HG02973 (cell line): ENCODE measurements around the gene MYEOV.

ENCODE experiments used
- ATAC-seq: cut with Tn5 transposase; IDR thresholded peaks from one replicate; pipeline ENCODE4 v1.9.1; 2021; ENCODE audit warnings: moderate library complexity; ENCODE audit not compliant: unreplicated experiment

The MYEOV gene

GRCh38 chr11:69314555-69314954, 20.6 kb downstream of the MYEOV start:
- no peak for ATAC-seq

DNA sequence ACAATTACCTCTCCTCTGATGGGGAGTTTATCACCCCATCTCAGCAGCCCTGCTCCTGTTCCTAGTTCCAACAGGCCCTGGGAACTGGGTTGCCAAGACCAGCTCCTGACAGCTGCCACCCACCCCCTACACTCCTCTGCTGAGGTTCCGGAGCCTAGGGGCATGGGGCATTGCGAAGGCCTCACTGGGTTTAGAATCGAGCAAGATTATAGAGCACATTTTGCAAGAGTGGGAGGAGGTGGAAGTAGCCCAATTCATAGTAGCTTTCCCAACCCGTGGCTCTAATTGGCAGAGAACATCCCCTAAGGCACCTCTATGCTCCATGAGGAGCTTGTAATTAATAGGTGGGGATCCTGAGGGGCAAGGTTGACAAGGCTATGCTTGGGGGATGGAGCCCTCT, 23.0 kb downstream of the MYEOV start:
- no peak for ATAC-seq

DNA sequence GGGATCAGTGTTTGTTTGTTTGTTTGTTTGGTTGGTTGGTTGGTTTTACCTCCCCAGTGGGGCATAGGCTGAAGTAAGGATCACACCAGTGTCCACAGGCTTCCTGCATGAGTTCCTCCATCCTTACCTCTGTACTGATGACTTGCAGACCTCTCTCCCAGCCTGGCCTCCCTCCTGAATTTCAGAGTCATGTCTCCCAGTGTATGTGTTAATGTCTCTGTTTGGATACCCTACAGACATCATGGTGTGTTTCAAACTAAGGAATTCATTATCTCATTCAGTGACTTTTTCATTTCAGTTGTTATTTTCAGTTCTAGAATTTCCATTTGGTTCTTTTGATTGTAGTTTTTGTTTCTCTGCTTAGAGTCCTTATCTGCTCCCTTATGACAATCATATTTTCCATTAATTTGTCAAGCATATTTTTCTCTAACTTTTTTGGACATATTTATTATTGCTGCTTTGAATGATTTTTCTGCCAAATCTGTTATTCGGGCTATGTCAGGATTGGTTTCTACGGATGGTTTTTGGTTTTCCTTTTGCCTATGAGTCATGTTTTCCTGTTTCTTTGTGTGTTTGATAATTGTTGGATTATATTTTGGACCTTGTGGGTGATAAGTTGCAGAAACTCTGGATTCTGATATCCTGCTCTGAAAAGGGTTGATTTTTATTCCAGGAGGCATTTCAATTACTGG, 23.6 kb downstream of the MYEOV start:
- no peak for ATAC-seq

DNA sequence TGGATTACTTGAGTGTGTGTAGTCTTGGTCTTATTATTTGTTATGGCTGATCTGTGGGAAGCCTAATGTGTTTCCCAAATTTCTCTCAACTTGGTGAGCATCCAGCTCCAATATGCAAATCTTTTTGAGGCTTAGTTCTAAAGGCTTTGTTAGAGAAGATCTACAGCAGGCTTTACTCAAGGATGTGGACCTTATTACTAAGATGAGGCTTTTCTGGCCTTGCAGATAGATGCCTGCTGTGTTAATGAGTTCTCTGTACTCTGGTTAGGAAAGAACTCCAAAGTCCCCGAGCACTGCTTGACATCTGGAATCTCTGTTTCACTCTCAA, 24.1 kb downstream of the MYEOV start:
- ATAC-seq: no peak

DNA sequence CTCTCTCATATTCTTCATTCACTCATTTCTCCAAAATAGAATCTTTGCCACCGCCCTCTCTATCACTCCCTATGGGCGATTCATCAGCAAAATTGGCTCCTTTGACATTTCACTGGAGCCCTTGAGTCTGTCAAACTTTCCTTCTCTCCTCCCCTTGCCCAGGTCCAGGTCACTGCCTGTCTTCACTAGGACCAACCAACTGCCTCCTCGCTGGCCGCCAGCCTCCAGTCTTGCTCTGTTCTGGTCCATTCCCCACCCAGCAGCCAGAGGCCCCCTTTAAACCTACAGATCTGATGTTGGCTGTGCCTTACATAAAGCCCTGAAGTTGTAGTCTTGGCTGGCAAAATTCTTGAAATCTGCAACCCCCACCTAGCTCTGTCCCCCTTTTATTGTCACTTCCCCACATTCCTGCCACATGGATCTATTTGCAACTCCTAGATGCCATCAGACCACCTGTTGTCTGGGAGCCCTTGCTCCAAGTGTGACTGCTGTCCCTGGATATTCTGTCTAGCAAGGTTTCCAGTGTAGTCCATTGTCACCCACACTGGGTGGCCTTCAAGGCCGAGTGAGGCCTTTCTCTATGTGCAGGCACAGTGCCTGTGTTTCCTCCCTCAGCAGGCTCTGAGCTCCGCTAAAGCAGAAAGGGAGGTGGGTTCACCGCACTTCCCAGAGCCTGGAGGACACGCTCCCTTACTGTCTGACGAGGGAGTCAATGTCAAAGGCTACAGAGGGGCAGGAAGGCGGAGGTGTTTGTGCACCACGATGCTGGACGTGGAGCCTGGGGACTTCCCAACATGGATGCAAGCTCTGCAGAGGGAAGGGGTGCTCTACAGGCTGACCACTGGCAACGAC, 25.5 kb downstream of the MYEOV start:
- no peak for ATAC-seq

DNA sequence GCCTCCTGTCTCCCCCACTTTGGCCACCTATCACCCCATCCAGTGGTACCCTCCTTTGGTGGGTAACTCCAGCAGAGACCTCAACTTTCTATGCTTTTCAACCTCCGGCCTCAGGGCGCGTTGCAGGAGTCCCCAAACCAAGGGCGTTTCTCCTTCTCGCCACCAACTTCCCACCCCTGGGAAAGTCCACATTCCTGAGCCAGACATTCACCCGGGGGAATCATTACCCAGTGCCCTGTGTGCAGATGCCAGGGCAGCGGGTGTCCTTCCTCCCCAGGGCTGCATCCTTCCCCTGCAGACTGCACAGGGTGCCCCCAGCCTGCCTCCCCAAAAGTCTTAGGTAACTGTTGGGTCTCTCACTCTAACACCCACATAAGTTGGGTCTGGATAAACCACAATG, 26.4 kb downstream of the MYEOV start:
- no peak for ATAC-seq

- no peak for ATAC-seq
Observed at GRCh38 chr11:69320756-69321741, 27.1 kb downstream of the MYEOV start.

DNA sequence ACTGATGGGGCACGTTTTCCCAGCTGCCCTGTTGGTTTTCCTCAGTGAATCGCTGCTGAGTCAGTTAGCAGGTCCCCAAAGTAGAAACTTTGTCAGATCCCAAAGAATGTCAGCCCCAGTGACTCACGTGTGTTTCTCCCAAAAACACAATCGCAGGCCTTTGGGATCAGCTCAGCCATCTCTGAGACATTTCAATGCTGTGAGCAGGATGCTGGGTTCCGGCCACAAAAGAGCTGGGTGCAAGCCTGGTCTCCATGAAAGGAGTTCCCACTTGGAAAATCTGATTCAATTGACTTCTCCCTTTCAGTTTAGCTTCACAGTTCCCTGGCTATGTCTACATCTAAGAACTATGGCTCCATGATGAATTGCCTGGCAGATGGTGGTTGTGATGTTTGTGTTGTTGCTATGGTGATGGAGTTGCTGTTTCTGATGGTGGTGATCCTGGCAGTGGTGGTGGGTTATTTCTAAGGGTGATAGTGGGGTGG, 28.0 kb downstream of the MYEOV start:
- ATAC-seq: no peak

DNA sequence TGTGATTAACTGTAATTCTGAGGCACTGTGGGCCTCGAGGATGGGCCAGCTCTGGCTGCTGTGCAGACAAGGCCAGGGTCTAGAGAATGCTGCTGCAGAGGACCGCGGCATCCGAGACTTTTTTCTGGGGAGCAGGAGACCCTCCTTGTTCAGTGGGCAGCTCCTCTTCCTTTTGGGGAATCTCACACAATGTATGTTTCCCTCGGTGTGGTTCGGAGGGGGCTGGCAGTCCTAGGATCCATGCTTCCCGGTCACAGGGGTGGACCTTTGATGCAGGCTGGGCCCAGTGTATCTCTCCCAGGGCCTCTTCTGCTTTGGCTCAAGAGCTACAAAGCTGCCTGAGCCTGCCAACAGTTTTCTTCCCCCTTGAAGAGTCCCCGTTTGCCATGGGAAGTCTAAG, 31.5 kb downstream of the MYEOV start:
- ATAC-seq: no peak

- ATAC-seq: no peak
Observed at GRCh38 chr11:69326622-69327219, 32.8 kb downstream of the MYEOV start.

DNA sequence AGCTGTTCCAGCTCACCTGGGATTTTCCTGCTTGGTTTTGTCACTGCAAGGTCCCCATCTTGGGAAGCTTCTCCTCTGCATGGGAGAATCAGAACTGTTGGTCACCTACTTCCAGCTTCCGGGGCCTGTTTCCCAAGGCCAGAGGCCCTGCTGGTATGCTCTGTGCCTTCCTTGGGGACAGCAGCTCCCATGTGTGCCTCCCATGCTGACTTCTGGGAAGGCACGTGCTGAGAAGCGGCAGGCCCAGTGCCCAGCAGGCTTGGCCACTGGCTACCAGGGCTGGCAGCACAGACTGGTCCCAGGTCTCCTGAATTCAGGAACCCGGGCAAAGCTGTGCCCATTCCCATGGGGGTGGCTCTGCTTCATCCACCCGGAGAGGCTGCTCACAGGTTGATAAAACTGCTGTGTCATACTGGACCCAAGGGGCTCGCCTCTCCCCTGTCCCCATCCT, 33.8 kb downstream of the MYEOV start:
- ATAC-seq: no peak

GRCh38 chr11:69328231-69328630, 34.3 kb downstream of the MYEOV start:
- ATAC-seq: no peak

- no peak for ATAC-seq
Observed at GRCh38 chr11:69329581-69329980, 35.6 kb downstream of the MYEOV start.

- no peak for ATAC-seq
Observed at GRCh38 chr11:69330330-69330729, 36.4 kb downstream of the MYEOV start.

GRCh38 chr11:69333149-69333710, 39.3 kb downstream of the MYEOV start:
- ATAC-seq: no peak

DNA sequence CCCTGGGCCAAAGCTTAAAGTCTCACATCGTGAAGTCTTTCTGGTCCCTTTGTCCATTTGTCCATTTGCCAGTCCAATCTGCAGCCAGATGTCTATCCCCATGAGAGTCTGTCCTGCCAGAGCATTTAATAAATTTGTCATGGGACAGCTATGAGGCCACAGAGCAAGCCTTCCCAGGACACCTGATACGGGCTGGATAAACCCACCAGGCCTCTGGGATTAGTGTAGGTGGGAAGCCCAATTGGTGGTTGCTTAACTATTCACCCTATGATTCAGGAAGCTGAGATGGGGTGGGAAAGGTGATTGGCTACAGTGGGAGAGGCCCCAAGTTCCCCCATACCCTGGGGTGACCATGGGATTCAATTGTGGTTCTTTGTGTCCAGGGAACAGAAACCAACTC, 39.9 kb downstream of the MYEOV start:
- no peak for ATAC-seq

DNA sequence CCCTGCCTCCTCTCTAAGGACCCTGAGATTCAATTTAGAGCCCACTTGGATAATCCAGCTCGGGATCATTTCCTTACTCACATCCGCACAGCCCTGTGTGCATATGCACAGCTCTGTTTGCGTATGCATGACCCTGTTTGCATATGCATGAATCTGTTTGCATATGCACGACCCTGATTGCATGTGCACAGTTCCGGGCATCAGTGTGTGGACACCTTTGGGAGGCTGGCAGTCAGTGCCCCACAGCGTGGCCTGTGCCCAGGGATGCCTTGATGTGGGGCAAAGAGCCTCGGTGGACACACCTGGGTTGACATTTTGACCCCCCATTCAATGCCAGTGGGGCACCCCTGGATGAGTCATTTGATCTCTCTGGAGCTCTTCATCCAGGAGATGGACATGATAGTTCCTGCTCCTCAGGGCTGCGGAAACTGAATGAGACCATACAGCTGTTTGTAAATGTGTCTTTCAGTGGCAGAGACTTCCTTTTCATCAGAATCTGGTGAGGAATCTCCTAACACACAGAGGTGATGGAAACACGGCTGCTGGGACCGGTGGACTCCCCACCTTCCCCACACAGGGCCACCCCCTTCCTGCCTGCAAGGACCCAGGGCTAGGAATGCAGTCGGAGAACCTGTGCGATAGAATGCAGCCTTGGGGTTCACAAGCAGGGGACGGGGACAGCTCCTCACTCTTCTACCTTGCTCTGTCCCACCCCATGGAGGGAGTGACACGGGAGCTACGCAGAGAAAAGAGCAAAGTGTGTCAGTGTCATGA, 41.2 kb downstream of the MYEOV start:
- no peak for ATAC-seq

GRCh38 chr11:69335781-69336405, 41.9 kb downstream of the MYEOV start:
- no peak for ATAC-seq

DNA sequence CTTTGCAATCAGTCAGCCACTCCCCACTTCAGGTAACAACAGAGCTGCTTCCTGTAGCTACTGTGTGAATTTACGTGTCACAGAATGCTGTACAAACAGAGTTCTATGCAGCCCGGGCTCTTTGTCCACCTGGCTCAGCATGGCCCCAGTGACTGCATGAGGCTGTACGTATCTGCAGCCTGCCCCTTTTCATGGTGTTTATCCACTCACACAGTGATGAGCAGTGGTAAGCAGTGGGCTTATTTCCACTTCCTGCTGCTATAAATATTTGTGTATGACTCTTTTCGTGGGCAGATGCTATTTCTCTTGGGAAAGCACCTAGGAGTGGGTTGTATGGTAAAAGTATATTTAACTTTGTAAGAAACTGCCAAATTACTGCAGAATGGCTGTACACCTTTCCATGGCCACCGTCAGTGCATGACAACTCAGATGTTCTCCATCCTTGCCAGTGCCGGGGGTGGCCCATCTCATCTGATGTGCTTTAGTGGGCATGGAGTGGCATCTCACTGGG, 43.3 kb downstream of the MYEOV start:
- ATAC-seq: peak; percentile 69
